ENCODE data around the gene CFAP99. TPM values are rescaled to one million over a fixed set of nuclear protein-coding genes. Genes with fewer than 3 reads are reported as not detected.

The CFAP99 gene
- total RNA-seq, 3 donors from 2014 or later, result not detected

GRCh38 chr4:2449051-2449450, 30.3 kb downstream of the CFAP99 start:
- H3K27me3 Mint-ChIP-seq (ENCODE audit: low read depth), result no peaks in the 10 kb centered on the region
- no peak for ATAC-seq
- H3K9me3 Mint-ChIP-seq, result no peaks in the 10 kb centered on the region
- no peaks in the 10 kb centered on the region for H3K36me3 Mint-ChIP-seq (ENCODE audit: insufficient read depth)
- no peaks in the 10 kb centered on the region for H3K4me1 Mint-ChIP-seq (ENCODE audit: low read depth)
- no peak for DNase-seq
- H3K4me3 Mint-ChIP-seq, result no peak overlapping the region

GRCh38 chr4:2449511-2450392, 31.0 kb downstream of the CFAP99 start:
- ATAC-seq, result no peak
- Mint-ChIP-seq H3K27me3 (ENCODE audit: low read depth) (no peaks in the 10 kb centered on the region), H3K4me1 (ENCODE audit: low read depth) (no peaks in the 10 kb centered on the region), H3K36me3 (ENCODE audit: insufficient read depth) (no peaks in the 10 kb centered on the region), H3K9me3 (no peaks in the 10 kb centered on the region), H3K4me3 (no peak overlapping the region)
- no peak for DNase-seq

- H3K4me1 Mint-ChIP-seq (ENCODE audit: low read depth), result no peaks in the 10 kb centered on the region
- H3K27me3 Mint-ChIP-seq (ENCODE audit: low read depth), result no peaks in the 10 kb centered on the region
- no peaks in the 10 kb centered on the region for H3K36me3 Mint-ChIP-seq (ENCODE audit: insufficient read depth)
- DNase-seq (no peak), ATAC-seq (no peak)
- H3K9me3 Mint-ChIP-seq, result no peaks in the 10 kb centered on the region
- no peak overlapping the region for H3K4me3 Mint-ChIP-seq
Measured at GRCh38 chr4:2450394-2451035, 31.8 kb downstream of the CFAP99 start.

GRCh38 chr4:2451036-2451520, 32.3 kb downstream of the CFAP99 start:
- H3K36me3 Mint-ChIP-seq (ENCODE audit: insufficient read depth), result no peaks in the 10 kb centered on the region
- ATAC-seq (no peak), DNase-seq (no peak)
- no peaks in the 10 kb centered on the region for H3K27me3 Mint-ChIP-seq (ENCODE audit: low read depth)
- no peak overlapping the region for H3K4me3 Mint-ChIP-seq
- no peaks in the 10 kb centered on the region for H3K9me3 Mint-ChIP-seq
- no peaks in the 10 kb centered on the region for H3K4me1 Mint-ChIP-seq (ENCODE audit: low read depth)

GRCh38 chr4:2451821-2452785, 33.3 kb downstream of the CFAP99 start:
- no peak for DNase-seq
- ATAC-seq, result no peak
- Mint-ChIP-seq H3K4me1 (ENCODE audit: low read depth) (no peaks in the 10 kb centered on the region), H3K36me3 (ENCODE audit: insufficient read depth) (no peaks in the 10 kb centered on the region), H3K4me3 (no peak overlapping the region), H3K27me3 (ENCODE audit: low read depth) (no peaks in the 10 kb centered on the region), H3K9me3 (no peaks in the 10 kb centered on the region)

GRCh38 chr4:2457481-2458295, 38.9 kb downstream of the CFAP99 start:
- H3K36me3 Mint-ChIP-seq (ENCODE audit: insufficient read depth), result no peaks in the 10 kb centered on the region
- ATAC-seq (no peak), DNase-seq (no peak)
- peaks cover 4% of the 10 kb centered on the region for H3K4me1 Mint-ChIP-seq (ENCODE audit: low read depth)
- no peaks in the 10 kb centered on the region for H3K27me3 Mint-ChIP-seq (ENCODE audit: low read depth)
- no peak overlapping the region for H3K4me3 Mint-ChIP-seq
- no peaks in the 10 kb centered on the region for H3K9me3 Mint-ChIP-seq

GRCh38 chr4:2458546-2459491, 40.1 kb downstream of the CFAP99 start:
- no peak overlapping the region for H3K4me3 Mint-ChIP-seq

GRCh38 chr4:2459589-2460349, 41.0 kb downstream of the CFAP99 start:
- H3K9me3 Mint-ChIP-seq, result no peaks in the 10 kb centered on the region
- DNase-seq (no peak), ATAC-seq (no peak)
- peaks cover 10% of the 10 kb centered on the region for H3K4me1 Mint-ChIP-seq (ENCODE audit: low read depth)
- H3K27me3 Mint-ChIP-seq (ENCODE audit: low read depth), result no peaks in the 10 kb centered on the region
- H3K4me3 Mint-ChIP-seq, result no peak overlapping the region
- H3K36me3 Mint-ChIP-seq (ENCODE audit: insufficient read depth), result no peaks in the 10 kb centered on the region

More at GRCh38 chr4:2458546-2459491, 40.1 kb downstream of the CFAP99 start:
- no peaks in the 10 kb centered on the region for H3K36me3 Mint-ChIP-seq (ENCODE audit: insufficient read depth)
- no peaks in the 10 kb centered on the region for H3K27me3 Mint-ChIP-seq (ENCODE audit: low read depth)
- no peaks in the 10 kb centered on the region for H3K9me3 Mint-ChIP-seq
- peaks cover 10% of the 10 kb centered on the region for H3K4me1 Mint-ChIP-seq (ENCODE audit: low read depth)
- DNase-seq (no peak), ATAC-seq (no peak)

- Mint-ChIP-seq H3K27me3 (ENCODE audit: low read depth) (no peaks in the 10 kb centered on the region), H3K4me1 (ENCODE audit: low read depth) (peaks cover 10% of the 10 kb centered on the region), H3K36me3 (ENCODE audit: insufficient read depth) (no peaks in the 10 kb centered on the region), H3K9me3 (no peaks in the 10 kb centered on the region), H3K4me3 (peak overlapping the region; percentile 71)
- ATAC-seq (no peak), DNase-seq (no peak)
Measured at GRCh38 chr4:2461246-2461960, 42.6 kb downstream of the CFAP99 start.

GRCh38 chr4:2462218-2462991, 43.6 kb downstream of the CFAP99 start:
- Mint-ChIP-seq H3K4me1 (ENCODE audit: low read depth) (peaks cover 12% of the 10 kb centered on the region), H3K9me3 (no peaks in the 10 kb centered on the region), H3K4me3 (peak overlapping the region; percentile 71), H3K36me3 (ENCODE audit: insufficient read depth) (no peaks in the 10 kb centered on the region), H3K27me3 (ENCODE audit: low read depth) (no peaks in the 10 kb centered on the region)
- DNase-seq (peak; percentile 58), ATAC-seq (peak; percentile 96 to 98)

Data from activated T-cell treated with anti-CD3 and anti-CD28 coated beads, Interleukin-2, amount 50 U/mL, for 4 hours (primary cell).